Measurements from ENCODE around the gene HIBADH.
A peak's percentile ranks its signal among the peaks of the same experiment; 100 is the strongest.

The HIBADH gene

GRCh38 chr7:27662490-27663205 is at the start of gene HIBADH:
Gene HIBADH, minus strand, starts transcription at chr7:27662883. Its CDS starts 95 bp downstream, at chr7:27662788.
- DNase-seq (ENCODE audit: low read depth): peak; percentile 99

GRCh38 chr7:27712217-27712616 is 49.5 kb upstream of the HIBADH start:
- DNase-seq (ENCODE audit: low read depth): no peak

GRCh38 chr7:27709137-27710075 is 46.7 kb upstream of the HIBADH start:
- DNase-seq (ENCODE audit: low read depth): peak; percentile 64

- no peak for DNase-seq (ENCODE audit: low read depth)
Observed at GRCh38 chr7:27708485-27708884, 45.8 kb upstream of the HIBADH start.

GRCh38 chr7:27705200-27705594 is 42.5 kb upstream of the HIBADH start:
- no peak for DNase-seq (ENCODE audit: low read depth)

GRCh38 chr7:27704422-27705199 is 41.9 kb upstream of the HIBADH start:
- no peak for DNase-seq (ENCODE audit: low read depth)

GRCh38 chr7:27703181-27703580 is 40.5 kb upstream of the HIBADH start:
- DNase-seq (ENCODE audit: low read depth): no peak

- no peak for DNase-seq (ENCODE audit: low read depth)
Observed at GRCh38 chr7:27700501-27700900, 37.8 kb upstream of the HIBADH start.

- no peak for DNase-seq (ENCODE audit: low read depth)
Observed at GRCh38 chr7:27699751-27700150, 37.1 kb upstream of the HIBADH start.

- DNase-seq (ENCODE audit: low read depth): no peak
Observed at GRCh38 chr7:27697861-27698430, 35.3 kb upstream of the HIBADH start.

- DNase-seq (ENCODE audit: low read depth): no peak
Observed at GRCh38 chr7:27695096-27695495, 32.4 kb upstream of the HIBADH start.

- no peak for DNase-seq (ENCODE audit: low read depth)
Observed at GRCh38 chr7:27693794-27694193, 31.1 kb upstream of the HIBADH start.

- no peak for DNase-seq (ENCODE audit: low read depth)
Observed at GRCh38 chr7:27690649-27691048, 28.0 kb upstream of the HIBADH start.

GRCh38 chr7:27689591-27690164 is 27.0 kb upstream of the HIBADH start:
- no peak for DNase-seq (ENCODE audit: low read depth)

GRCh38 chr7:27689150-27689549 is 26.5 kb upstream of the HIBADH start:
- DNase-seq (ENCODE audit: low read depth): no peak

- no peak for DNase-seq (ENCODE audit: low read depth)
Observed at GRCh38 chr7:27688646-27689045, 26.0 kb upstream of the HIBADH start.

- DNase-seq (ENCODE audit: low read depth): no peak
Observed at GRCh38 chr7:27688056-27688455, 25.4 kb upstream of the HIBADH start.

GRCh38 chr7:27686315-27686714 is 23.6 kb upstream of the HIBADH start:
- no peak for DNase-seq (ENCODE audit: low read depth)

- no peak for DNase-seq (ENCODE audit: low read depth)
Observed at GRCh38 chr7:27685893-27686292, 23.2 kb upstream of the HIBADH start.

- DNase-seq (ENCODE audit: low read depth): no peak
Observed at GRCh38 chr7:27685209-27685608, 22.5 kb upstream of the HIBADH start.

- no peak for DNase-seq (ENCODE audit: low read depth)
Observed at GRCh38 chr7:27684491-27684890, 21.8 kb upstream of the HIBADH start.

GRCh38 chr7:27680610-27681009 is 17.9 kb upstream of the HIBADH start:
- no peak for DNase-seq (ENCODE audit: low read depth)
